ENCODE results near the gene SRRM4.
"Not testable (repeated sequence)": the region's sequence is repeated elsewhere in the genome, so short reads cannot be mapped to it uniquely, and the experiment has no call there.

SRRM4 gene

DNA sequence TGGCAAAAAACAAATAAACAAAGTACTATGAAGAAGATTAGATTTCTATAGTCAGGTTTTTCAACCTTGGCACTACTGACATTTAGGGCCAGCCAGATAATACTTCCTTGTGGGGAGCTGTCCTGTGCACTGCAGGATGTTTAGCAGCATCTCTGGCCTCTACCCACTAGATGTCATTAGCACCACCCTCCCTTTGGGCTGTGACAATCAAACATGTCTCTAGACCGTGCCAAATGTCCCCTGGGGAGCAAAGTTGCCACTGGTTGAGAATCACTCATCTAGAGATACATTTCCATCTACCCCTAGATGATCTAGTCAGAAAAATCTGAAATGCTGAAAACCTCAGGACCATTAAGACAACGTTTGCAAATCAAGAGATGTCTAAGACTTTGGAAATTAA, 29.9 kb downstream of the SRRM4 start:
- DNase-seq (ENCODE audit: low read depth): no peak

DNA sequence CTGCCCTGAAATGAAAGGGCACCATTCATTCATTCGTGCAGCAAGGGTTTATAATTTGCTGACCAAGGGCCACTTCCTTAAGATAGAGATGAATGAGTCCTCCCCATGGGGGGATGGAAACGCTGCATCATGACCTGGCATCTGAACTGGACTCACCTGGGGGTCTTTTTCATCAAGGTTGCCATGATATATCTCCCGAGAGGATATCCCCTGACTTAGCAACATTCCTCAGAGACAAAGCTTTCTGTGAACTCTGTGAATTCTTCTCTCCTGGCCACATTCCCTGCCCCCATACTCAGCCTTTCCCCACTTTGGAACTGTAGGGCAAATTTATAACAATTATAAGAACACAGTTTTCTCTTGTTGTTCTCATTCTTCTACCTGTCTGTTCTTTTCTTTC, 30.8 kb downstream of the SRRM4 start:
- no peak for DNase-seq (ENCODE audit: low read depth)

DNA sequence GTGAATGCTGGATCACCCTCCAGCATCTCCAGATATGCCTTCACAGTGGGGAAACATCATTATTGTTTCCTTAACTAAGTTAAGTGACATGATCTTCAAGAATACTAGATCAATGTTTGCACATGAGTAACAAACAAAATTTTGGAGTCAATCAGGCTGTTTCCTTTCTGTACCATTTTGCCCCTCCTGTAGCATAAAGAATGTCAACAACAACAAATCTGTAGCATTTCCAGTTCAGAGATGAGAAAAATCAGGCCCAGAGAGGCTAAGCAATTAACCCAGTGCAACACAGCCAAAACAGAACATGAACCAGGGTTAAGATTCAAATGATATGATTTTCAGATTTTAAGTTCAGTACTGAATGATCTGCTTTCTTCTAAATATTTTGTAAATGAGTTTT, 31.7 kb downstream of the SRRM4 start:
- no peak for DNase-seq (ENCODE audit: low read depth)

DNA sequence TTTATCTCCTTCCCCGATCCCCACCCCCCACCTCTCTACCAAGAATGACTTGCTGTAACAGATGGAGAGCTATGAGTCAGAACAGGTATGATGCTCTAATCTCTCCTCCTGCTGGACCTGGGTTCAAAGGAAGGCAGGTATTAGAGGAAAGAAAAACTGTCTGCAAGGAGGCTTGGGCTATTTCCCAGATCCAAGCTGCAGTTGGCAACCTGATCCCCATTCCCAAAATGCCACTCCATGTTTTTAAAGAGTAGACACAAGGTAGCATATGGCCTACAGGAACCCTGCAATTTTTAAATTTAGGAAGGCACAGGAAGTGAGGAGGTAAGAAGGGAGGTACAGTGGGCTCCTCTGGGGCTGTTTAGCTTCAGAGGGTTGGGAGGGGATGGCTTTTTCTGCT, 33.0 kb downstream of the SRRM4 start:
- no peak for DNase-seq (ENCODE audit: low read depth)

DNA sequence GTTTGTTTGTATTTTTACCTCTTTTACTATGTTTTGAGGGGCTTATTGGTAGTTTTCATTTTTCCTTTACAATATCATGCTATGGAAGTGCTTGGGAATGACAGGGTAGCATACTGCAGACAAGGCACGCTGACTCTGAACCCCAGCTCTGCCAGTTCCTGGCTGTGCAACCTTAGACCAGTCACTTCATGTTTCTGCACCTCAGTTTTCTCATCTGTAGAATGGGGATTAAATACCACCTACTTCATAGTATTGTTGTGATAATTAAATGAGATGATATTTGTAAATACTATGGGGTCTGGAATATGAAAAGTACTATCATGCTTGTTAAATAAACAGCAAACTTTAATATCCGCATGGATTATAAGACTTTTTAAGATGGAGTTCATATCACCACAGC, 35.4 kb downstream of the SRRM4 start:
- DNase-seq (ENCODE audit: low read depth): no peak

DNA sequence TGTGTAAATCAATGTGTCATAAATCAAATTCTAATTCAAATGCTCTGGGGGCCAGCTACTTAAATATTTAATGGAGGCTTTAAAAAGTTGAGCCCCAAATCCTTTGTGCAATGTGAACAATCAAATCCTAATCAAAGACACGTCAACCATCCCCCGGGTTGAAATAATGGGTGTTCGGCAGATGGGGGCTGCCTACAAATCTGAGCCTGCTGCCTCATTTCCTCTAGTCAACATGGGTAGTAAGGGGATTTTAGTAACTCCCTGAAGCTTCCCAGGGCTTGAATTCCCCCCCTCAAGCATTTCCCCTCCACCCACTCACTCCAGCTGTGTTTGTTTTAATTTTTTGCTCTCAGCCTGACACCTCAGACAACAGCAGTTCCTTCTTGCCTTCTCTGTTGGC, 37.8 kb downstream of the SRRM4 start:
- DNase-seq (ENCODE audit: low read depth): no peak

DNA sequence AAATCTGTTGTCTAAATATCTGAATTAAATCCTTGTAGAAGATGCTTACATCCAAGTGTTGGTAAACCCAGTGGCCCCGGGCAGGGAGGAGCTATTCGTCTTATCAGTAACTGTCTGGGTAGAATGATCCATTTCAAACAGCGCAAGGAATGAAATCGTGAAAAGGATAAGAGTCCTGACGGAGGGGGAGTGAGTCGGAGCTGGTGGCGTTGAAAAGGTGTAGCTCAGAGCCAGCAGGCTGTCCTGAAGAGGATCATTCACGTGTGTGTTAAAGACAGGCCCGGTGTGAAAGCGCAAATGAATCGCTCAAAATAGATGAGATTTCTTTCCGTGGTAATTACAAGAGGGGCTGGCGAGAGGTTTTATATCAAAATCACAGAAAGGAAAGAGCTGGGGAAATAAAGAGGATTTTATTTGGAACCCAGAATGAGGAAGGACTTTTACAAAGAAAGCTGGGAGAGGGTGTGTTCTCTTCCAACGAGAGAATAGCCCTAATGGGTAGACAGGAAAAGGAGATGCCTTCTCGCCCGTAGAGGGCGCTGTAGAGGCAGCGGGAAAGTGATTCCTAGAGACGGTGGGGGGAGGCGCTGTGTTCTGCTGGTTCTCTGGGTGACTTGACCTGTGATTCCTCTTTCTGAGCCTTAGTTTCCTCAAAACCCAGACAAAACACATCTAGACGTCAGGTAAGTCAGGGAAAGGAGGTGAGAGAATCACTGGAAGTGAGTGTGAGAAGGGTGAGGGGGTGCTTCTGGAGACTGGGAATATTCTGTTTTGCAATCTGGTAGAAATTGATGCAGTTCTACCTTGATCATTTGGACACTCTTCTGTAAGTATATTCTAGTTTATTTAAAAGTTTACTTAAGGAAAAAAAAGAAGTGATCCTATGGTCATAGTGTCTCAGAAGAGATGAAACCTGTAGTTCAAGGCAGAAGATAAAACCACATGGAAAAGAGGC, 39.3 kb downstream of the SRRM4 start:
- no peak for DNase-seq (ENCODE audit: low read depth)

DNA sequence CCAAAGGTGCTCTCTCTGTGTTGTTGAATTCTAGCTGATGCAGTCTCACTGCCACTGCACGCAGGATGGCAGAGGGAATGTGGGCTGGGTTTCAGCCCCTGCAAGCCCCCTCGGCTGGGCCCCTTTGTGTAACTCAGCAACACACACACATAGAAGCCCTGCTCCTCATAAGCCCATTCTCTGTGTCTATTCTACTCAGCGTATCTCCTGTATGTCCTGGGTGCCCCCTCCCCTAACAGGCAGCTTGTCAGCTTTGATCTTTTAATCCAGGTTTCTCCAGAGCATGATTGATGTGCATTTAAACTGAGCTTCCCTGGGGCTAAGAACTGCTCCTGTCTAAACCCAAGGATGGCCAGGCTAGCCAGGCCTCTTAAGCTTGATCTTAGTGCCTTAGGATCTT, 43.0 kb downstream of the SRRM4 start:
- DNase-seq (ENCODE audit: low read depth): no peak

DNA sequence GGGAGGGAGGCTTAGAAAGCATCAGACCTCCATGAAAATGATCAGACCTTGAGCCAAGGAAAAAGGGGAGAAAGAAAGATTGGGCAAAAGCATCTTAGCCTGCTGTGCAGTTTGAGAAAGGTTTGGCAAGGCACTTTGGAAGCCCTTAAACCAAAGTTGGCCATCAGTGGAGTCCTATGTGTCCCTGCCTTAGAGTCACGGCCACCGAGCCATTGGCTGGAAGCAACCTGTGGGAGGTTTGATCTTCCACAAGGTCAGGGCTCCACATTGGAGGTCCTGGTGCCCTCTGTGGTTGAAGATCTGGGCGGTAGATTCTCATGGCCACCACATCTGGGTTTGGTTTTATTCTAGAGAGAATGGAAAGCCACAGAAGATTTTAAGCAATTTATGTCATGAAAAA, 44.4 kb downstream of the SRRM4 start:
- no peak for DNase-seq (ENCODE audit: low read depth)

DNA sequence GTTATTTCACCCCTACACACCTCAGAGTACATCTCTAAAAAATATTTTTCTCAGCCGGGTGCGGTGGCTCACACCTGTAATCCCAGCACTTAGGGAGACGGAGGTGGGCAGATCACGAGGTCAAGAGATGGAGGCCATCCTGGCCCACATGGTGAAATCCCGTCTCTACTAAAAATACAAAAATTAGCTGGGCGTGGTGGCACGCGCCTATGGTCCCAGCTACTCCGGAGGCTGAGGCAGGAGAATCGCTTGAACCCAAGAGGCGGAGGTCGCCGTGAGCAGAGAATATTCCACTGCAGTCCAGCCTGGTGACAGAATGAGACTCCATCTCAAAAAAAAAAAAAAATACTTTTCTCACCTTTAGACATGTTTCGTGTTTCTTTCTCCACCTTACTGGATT, 52.0 kb downstream of the SRRM4 start:
- not testable (repeated sequence) for DNase-seq (ENCODE audit: low read depth)

DNA sequence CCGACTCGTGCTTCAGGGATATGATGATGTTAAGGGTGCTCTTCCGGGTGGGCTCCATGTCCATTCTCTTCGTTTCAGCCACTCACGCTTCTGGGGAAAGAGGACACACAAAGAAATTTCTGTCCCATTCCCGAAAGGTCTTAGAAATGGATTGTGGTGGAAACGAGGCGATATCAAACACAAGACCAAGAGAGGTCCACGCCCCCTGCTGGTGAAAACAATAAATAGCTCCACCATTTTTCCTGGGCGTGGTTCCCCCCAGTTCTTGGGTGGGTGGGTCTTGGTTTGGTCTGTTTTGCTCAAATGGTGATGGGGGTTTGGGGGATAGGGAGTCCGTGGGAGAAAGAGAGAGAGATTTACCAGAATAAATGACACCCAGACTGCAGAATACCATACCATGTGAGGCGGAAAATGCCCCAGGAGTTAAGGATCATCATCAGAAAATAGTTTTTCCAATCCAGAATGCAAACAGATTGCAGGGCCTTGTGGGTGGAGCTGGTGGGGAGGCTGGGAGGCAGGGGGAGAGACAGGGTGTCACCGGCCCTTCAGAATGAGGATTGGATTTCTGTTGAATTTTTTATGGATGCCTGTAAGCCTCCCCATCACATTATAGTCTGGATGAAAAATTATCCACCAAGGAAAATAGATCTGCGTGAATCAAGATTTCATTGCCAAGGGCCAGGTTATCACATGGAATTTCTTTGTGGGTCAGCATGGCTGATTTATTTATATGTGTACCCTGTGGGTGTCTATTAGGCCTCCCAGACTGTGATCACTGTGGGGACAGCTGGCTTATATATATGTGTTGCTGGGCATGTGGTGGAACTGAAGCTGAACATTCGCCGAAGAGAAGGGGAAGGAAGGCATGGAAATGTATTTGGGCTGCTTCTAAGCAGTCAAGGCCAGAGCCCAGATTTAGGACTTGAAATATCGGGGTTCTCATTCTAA, 55.8 kb downstream of the SRRM4 start:
- DNase-seq (ENCODE audit: low read depth): peak; percentile 4

DNA sequence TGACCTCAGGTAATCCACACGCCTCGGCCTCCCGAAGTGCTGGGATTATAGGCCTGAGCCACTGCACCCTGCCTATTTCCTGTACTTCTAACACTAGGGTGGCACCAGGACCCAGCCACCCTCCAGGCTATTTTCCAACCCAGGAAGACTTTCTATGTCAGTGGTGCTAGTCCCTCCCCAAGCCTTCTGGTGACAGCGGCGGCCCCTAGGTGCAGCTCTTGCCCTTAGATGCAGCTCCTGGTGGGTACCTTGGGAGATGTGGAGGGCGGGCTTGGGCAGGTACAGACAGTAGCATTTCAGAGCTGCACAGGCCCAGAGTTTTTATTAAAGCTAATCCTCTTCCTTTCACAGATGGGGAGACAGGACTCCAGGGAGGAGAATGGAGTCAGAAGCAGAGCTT, 62.8 kb downstream of the SRRM4 start:
- DNase-seq (ENCODE audit: low read depth): no peak

DNA sequence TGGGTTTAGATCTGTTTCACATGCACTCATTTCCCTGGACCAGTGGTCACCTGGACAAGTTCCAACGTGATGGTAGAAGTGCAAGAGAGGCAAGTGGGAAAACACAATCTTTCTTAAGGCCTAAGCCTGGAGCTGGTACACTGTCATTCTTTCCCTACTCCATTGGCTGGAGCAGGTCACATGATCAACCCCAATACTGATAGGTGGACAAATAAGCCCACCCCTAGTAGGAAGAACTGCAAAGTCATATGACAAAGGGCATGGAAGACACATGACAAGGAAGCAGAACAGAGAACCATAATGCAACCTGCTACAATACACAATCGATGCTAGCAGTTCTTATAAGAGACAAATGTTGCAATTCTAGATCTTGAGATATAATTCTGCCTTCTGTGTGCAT, 66.3 kb downstream of the SRRM4 start:
- DNase-seq (ENCODE audit: low read depth): no peak

DNA sequence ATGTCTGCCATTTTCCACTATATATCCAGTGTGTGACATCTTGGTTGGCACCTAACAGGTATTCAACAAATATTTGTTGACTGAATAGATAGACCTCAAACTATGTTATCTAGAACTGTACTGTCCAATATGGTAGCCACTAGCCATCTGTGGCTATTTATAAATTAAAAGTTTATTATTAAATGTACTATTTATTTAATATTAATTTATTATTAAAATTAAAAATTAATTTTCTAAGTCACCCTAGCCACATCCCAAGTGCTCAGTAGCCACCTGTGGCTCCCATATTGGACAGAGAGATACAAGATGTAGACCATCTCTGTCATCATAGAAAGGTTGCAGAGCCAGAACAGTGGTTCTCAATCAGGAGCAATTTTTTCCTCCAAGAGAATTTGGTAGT, 69.3 kb downstream of the SRRM4 start:
- DNase-seq (ENCODE audit: low read depth): no peak

DNA sequence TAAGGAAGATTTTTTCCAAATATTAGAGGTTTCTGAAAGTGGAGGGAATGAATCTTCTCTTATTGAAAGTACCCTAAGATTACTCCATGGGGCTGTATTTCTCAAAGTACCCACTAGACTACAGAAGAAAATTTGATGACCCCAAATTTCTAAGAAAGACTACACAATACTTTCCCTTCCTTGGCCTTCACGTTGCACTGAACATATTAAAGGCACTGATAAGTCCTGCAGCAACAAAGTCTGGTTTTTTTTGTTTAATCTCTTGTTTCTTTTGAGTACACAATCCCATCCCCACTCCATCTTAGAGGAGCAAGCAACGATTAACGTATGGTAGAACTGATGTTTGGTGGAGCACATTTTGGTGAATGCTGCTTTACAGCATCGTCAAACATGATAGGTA, 70.1 kb downstream of the SRRM4 start:
- no peak for DNase-seq (ENCODE audit: low read depth)

DNA sequence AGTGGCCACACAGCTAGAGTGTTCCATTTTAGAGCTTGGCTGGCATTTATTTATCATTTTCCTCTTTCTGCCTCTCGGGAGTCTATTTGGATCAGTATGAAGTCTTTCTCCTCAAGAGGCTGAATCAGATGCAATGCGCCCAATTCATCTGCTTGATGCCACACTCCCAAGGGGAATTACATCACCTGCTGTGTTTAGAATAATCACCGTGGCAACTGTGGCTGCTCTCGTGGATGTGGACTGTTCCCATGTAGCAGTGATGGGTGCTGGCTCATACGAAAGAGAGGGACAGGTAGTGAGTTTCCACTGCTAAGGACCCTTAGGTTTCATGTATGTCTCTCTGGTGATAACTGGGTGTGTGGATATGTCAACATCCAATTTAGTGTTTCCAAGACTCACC, 70.7 kb downstream of the SRRM4 start:
- no peak for DNase-seq (ENCODE audit: low read depth)

DNA sequence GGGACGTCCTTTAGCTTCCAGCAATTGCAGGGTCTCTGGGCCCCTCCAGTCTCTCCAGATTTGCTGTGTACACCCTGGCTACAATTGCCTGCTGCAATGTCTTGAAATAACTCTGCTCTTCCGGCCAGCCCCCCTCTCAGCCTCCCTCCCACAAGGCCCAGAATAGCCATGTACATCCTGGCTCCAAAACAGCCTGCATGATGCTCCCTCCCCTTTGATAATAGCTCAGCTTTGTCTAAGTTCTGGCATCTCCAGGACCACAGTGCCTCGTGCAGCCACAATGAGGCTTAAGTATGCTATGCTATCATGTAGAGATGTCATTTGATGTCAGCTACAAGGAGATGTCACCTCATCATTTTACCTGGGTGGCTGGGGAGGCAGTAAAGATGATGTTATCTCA, 74.6 kb downstream of the SRRM4 start:
- DNase-seq (ENCODE audit: low read depth): no peak

DNA sequence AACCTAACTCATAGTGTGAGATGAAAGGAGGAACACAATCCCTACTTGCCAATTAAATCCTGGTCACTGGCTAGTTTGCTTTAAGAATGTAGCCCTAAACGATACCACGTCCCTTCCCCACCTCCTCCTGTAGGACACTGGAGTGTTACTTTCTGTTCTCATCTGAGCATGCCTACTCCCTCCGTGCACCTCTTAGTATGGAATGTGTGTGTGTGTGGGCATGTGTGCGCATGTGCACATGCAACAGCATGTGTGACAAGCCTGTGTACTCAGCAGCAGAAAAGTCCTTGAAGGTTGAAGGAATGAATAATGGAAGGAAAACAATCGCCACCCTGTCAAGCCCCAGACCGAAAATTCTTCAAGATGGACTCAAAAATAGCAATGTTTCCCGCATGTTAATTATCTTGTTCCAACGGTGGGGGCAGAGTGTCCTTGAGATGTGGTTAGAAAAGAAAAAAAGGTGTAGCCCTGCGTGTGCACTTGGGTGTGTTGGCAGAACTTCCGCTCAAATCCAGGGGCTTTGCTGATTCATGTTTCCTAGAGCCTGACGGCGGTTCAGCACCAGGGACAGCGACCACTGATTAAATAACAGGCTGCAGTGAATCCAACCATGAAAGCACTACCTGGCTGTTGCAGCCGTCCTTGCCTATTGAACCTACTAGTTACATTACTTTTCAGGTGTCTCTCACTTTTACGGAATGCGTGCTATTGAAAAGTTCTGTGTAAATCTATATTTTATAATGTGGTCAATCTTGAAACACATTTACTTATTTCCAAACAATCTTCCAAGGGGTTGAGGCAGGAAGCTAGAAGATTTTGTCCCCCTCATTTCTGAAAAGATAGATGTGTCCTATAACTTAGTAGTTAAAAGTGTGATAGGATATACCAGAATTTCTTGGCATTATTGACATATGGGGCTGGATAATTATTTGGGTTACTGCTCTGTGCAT, 79.8 kb downstream of the SRRM4 start:
- peak; percentile 34 for DNase-seq (ENCODE audit: low read depth)

DNA sequence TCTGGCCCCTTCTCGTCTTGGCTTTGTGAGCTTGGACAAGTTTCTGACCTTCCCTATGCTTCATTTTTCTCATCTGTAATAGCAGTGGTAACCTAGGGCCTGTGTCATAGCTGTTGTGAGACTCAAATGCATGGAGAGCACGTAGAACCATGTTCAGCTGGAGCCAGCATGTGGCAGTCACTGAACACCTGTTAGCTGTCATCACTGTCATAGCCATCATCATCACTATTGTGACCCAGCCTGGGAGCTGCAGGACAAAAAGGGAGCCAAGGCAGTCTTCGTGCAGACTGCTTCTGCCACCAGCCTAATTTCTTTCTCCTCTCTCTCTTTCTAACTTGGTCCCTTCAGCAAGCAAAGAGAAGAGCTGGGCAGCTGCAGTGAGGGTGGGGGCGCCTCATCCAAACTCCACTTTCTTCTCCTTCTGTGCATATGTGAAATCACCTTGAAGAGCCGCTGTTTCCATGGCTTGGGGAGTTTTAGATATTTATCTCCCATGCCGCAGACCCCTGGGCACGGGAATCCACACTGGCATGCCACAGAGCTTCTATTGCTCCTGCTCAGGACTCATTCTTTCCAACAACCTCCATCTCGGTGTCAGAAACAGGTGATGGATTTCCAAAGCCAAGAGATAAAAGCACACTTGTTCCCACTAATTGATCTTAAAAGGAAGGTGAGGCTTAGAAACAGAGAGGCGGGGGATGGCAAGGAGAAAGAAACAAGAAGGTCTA, 87.0 kb downstream of the SRRM4 start:
- DNase-seq (ENCODE audit: low read depth): no peak

DNA sequence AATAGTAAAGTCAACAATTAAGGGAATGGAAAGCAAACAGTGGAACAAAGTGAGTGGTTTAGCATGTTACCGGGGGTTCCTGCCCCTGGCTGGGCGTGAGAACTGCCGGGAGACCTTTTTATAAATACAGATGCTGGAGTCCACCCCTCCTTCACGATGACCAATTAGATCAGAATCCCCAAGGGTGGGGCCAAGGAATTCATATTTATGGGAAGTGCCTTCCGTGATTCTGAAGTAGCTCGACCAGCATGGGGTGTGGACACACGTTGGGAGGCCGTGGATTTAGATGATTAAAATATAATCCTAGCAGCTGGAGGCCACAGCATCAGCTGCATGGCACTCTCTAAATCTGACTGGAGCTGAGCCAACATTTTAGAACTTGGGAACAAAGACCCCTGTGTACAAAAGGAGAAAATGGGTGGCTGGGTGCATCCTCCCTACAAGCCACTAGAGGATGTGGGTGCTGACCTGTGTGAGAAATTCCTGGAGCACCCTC, 87.9 kb downstream of the SRRM4 start:
- DNase-seq (ENCODE audit: low read depth): no peak

DNA sequence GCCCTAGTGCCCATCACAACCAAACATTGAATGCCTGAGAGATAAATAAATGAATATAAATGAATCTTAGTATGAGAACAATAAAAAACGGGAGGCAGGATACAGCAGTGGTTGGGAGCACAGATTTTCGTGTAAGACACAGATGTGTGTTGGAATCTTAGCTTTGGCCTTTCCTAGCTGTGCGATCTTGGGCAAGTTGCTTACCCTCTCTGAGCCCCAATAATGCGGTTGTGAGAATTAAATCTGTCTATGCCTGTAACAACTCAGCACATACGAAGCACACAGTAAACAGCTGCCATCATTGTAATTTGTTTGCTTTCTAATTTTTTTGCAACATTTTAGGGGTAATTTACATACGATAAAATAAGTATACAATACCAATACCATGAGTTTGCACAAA, 89.8 kb downstream of the SRRM4 start:
- DNase-seq (ENCODE audit: low read depth): no peak

Measured in iris pigment epithelial cell (primary cell).